T47D (cell line): Measurements from ENCODE around the gene GRIK3.

Experiments
- DNase-seq, 2 experiments: peaks; one replicate each; pipeline versions ENCODE4 v3.0.0 to v3.0.0-alpha.2; 2011 to 2012; ENCODE audit warnings: low read depth in 1 of 2, low spot score in 1 of 2
- JUND ChIP-seq: IDR thresholded peaks from 2 replicates; pipeline ENCODE4 v1.6.1; 2012; ENCODE audit warnings: low read depth
- in situ Hi-C: cut with HindIII; loops from 2 replicates; pipeline ENCODE4 v1.10.0; 2016; ENCODE audit warnings: low sequenced_read_pairs, low pct_unique_long_range_greater_than_20kb

GRIK3 gene

DNA sequence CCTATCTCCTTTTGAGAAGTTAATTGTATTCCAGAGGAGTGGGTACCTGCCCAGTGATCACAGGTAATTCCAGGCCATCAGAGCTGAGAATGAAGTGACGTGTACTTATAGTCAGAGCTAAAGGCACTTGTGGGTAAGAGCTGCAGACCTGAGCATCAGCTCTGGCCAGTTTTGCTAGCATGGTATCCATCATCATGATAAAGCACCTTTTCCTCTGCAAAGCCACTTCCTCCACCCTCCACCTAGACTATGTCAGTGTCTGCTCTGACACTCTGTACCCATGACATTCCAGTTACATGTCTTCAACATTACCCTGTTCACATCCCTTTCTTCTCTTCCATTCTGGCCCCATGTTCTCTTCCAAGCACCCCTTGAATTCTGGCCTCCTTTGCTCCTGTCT, 157.3 kb downstream of the GRIK3 start:
- in situ Hi-C loops = no loop called here
- no peak for TF ChIP-seq JUND
- DNase-seq = no peak

DNA sequence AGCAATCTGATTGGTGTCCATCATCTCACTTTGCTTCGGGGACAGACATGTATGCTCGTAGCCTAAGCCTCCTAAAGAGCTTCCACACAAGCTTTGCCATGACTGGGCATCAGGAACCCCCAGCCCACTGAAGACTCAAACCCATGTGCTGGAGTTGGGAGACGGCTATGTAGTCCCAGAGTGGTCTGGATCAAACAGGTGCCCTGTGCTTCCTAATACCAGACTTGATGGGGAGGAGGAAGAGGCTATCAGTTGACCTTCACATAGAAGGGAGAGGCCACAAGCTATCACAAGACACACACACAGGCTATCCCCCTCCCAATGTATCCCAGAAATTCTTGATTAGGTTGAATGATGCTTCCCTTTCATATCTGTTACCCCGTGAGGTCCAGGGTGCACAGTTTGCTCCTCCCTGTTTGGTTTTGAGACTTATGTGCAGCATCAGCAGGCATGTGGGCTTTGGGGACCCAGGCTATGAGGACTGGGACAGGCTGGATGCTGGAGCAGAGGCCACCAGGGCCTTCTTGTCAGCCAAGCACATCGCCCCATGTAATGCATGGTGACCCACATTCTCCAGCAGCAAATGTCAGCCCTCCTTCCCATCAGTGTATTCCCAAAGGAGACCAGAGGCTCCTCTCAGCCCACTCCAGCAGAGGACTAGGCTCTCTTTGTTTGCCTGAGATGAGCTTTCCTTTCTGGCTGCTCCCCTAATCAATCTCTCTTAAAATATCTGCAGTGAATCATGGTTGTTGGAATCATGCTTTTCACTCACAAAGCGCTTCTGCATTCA, 159.8 kb downstream of the GRIK3 start:
- no peak for DNase-seq
- TF ChIP-seq JUND = no peak
- in situ Hi-C loops = no loop called here

- no peak for TF ChIP-seq JUND
- in situ Hi-C loops = no loop called here
- no peak for DNase-seq
Measured at GRCh38 chr1:36872858-36873257, 161.5 kb downstream of the GRIK3 start.

- in situ Hi-C loops = no loop called here
- TF ChIP-seq JUND = no peak
- no peak for DNase-seq
Measured at GRCh38 chr1:36872126-36872754, 162.1 kb downstream of the GRIK3 start.

DNA sequence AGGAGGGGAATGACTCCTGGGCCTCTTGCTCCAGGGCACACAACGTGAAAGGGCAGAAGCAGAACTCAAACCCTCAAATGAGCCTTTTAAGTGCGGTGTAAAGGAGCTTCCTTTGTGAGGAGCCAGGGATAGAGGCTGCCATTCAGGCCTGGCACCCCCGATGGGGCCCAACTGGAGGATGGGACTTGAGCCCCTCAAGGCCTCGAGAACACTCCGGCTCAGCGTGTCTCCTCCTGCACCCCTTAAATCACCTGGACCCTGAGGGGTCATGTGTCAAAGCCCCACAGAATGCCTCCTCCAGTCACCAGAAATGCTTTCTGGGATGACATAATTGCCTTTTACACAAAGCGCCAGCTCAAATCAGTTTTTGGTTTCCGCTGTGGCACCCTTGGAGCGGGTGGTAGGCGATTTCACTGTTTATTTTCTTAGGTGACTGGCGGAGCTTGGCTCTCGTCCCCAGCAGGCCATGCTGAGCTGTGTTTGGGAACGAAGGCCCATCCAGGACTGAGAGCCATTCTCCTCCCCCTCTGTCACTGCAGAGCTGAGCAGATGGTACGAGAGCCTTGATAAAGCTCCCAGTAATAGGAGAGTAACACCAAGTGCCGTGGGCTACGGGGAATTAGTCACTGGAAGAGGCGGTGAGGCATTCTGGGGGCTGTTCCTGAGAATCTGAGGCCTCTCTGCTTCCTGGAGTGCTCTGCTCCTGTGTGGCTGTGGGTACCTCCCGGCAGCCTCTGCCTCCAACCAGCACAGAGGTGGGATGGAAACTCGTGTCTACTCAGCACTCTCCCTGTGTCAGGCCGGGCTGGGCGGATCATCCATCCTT, 163.0 kb downstream of the GRIK3 start:
- in situ Hi-C loops = no loop called here
- no peak for TF ChIP-seq JUND
- DNase-seq = no peak

DNA sequence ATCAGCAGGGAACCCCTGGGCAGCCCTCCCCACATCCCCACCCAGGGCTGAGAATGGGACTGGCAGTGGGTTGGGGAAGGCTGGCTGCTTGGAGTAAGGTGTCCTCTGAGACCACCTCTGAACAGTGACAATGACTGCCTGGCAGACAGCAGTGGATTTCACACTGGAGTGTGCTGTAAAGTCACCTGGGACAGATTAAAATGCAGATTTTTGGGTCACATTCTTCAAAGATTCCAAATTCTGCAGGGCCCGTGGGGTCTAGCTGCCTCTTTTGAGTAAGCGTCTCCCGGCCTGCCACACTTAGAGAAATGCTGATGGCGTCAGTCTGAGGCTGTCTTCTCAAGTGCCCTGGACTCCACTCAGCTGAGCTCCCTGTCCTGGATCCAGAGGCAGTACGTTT, 164.5 kb downstream of the GRIK3 start:
- in situ Hi-C loops = no loop called here
- no peak for DNase-seq
- TF ChIP-seq JUND = no peak

DNA sequence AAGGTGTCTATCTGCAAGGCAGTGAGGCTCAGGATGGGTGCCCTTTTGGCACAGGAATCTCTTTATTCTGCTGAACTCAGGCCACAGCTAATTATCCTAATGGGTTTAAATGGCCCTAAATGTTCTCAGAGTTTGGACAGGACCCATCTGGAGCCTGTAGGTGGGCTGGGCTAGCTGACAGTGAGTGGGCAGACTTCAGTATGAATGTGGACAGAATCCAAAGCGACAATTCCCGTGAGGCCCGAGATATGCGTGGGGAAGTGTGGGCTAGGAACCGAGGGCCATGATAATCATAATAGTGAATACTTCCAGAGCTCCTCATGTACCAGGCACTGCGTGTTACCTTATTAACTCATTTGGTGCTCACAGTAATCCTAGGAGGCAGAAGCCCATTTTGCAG, 165.3 kb downstream of the GRIK3 start:
- no peak for TF ChIP-seq JUND
- DNase-seq = no peak
- in situ Hi-C loops = no loop called here

GRCh38 chr1:36867575-36867974, 166.7 kb downstream of the GRIK3 start:
- TF ChIP-seq JUND = no peak
- in situ Hi-C loops = no loop called here
- no peak for DNase-seq

DNA sequence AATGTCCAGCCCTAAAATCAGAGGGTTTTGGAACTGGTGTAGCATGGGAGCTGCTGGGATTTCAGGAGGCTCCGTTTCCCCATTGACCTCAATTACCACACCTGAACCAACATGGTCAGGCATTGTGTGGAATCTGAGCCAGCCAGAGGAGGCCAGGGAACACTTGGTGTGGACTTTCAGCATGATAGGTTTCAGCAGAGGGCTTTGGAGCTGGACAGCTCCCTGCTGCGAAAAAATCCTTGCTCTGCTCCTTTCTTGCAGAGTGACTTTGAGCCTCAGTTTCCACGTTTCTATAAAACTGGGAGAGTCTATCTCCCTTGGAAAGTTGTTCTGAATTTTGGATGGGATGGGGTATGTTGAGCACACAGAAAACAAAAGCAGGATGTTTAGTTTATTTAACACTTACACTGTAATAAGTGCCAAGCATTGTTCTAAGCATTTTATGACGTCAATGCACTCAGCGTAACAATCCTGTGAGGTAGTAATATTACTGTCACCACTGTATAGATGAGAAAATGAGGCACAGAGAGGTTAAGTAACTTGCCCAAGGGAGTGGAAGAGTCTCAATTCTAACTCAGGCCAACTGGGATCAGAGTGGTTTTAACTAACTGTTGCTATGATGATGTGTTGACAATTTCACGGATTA, 168.0 kb downstream of the GRIK3 start:
- in situ Hi-C loops = no loop called here
- peak; percentile 16 to 21 for DNase-seq
- no peak for TF ChIP-seq JUND

- DNase-seq = no peak
- in situ Hi-C loops = no loop called here
- TF ChIP-seq JUND = no peak
Measured at GRCh38 chr1:36865602-36865900, 168.8 kb downstream of the GRIK3 start.

DNA sequence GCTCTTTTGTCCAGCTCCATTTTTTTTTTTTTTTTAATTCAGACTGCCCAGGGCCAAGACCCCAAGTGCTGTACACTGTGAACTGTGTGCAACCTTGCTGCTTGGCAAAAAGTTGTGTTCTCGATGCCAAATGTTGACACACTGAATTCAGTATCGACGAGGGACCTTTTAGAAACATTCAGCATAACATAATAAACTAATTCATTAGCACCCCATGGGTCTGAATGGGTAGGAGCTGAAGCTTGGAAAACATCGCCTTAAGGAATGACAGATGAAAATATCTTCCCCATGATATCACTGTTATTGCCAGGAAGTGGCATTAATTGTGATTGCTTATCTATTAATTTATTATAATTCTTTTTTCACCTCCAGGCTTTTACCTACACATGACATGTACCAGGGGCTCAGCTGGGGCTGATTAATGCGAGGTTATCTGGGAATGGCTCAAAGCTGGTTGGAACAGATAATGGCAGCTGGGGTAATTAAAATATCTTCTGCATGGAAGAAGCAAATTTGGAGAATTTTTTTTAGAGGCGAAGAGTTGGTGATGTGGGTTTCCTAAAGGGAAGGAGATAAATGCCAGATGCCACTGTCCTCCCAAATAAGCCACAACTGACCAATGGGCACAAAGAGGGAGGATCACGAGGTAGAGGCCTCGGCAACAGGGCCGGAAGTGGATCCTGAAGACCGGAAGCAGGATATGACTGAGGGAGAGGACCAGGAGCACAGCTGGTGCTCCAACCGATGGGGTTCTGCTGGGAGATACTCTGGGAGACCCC, 169.3 kb downstream of the GRIK3 start:
- DNase-seq = no peak
- in situ Hi-C loops = no loop called here
- TF ChIP-seq JUND = no peak

DNA sequence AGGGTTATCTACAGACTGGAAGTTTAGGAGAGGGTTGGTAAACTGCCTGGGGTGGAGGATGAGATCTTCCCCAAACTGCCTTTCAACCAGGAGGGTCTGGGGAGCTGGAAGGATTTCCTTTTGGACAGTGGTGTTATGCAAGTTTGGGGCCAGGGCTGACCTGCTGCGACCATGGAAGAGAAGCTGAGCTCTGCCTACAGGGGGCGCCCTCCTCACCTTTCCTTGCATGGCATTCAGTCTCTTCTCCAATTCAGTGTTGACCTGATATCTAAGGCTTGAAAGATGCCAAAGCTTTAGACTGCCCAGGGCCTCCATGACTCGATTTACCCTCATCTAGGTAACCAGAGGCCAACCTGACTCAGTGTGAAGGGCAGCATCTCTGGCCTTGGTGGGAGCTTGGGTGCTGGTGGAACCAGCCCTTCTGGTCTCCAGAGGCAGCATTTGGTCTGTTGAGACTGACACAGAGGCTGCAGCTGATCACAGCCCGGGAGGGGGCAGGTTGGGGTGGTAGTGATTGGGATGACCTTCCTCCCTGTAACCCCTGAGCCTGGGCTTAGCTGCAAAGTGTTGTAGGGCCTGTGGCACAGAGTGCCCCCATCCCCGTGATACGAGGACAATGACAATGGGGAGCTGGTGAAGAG, 170.0 kb downstream of the GRIK3 start:
- in situ Hi-C loops = no loop called here
- peak in 1 of 2 experiments; percentile 31 for DNase-seq
- no peak for TF ChIP-seq JUND
